Naive thymus-derived CD8-positive, alpha-beta T cell (primary cell): ENCODE data around the gene KISS1. TPM values are rescaled to one million over a fixed set of nuclear protein-coding genes. Genes with fewer than 3 reads are reported as not detected.
A peak's percentile ranks its signal among the peaks of the same experiment; 100 is the strongest.

Experiments
- ATAC-seq, 2 donors: fragments of 150-1000 bp; cut with Tn5 transposase in 1 of 2; sonication (Bioruptor Pico), chemical (Tn5 transposase) in 1 of 2; 1 replicate in 1 of 2; 2 replicates in 1 of 2; pipeline ENCODE4 v1.10.0; 2021; ENCODE audit warnings: mild to moderate bottlenecking in 2 of 2, moderate library complexity in 2 of 2
- POLR2A ChIA-PET: fragments of 350-600 bp; sonication (Branson Sonifier 250); formaldehyde crosslinking; loops from one replicate; lab custom pipeline; 2021; ENCODE audit warnings: antibody characterized with exemption; lab: Charles Lee
- DNase-seq, 10 donors: peaks; one replicate each; pipeline versions ENCODE4 v3.0.0 to v3.0.0-alpha.2; 2020 to 2022
- H3K27ac Mint-ChIP-seq, 10 donors: one replicate each; pipeline ENCODE4 v1.8.0; 2020 to 2022; ENCODE audit warnings: mild to moderate bottlenecking in 10 of 10, mixed read lengths in 10 of 10, moderate library complexity in 4 of 10, inconsistent platforms in 1 of 10
- H3K27me3 Mint-ChIP-seq, 5 donors: one replicate each; pipeline ENCODE4 v1.8.0; 2021 to 2022; ENCODE audit warnings: mixed read lengths in 5 of 5
- H3K36me3 Mint-ChIP-seq, 3 donors: one replicate each; pipeline ENCODE4 v1.8.0; 2020 to 2022; ENCODE audit warnings: mixed read lengths in 3 of 3, mild to moderate bottlenecking in 2 of 3, inconsistent platforms in 1 of 3
- H3K4me1 Mint-ChIP-seq, 4 donors: one replicate each; pipeline ENCODE4 v1.8.0; 2021 to 2022; ENCODE audit warnings: mixed read lengths in 4 of 4
- H3K4me3 Mint-ChIP-seq, 10 donors: one replicate each; pipeline ENCODE4 v1.8.0; 2020 to 2022; ENCODE audit warnings: mild to moderate bottlenecking in 10 of 10, mixed read lengths in 10 of 10, moderate library complexity in 6 of 10, inconsistent platforms in 1 of 10
- H3K9me3 Mint-ChIP-seq, 9 donors: one replicate each; pipeline ENCODE4 v1.8.0; 2020 to 2022; ENCODE audit warnings: mixed read lengths in 9 of 9, mild to moderate bottlenecking in 3 of 9, inconsistent platforms in 1 of 9, moderate library complexity in 1 of 9
- polyA plus RNA-seq, 3 donors: library from polyadenylated mRNA; unstranded; fragments of 300-500 nt; fragmentation: Illumina TruSeq; gene quantifications; one replicate each; pipeline ENCODE4 v1.2.3, GENCODE V29; 2021
- total RNA-seq, 8 experiments: library from RNA in 2 of 8; stranded (reverse) in 2 of 8; gene quantifications; one replicate each; pipeline ENCODE4 v1.2.3 and lab custom pipeline; 2021 to 2026

The KISS1 gene
- total and polyA plus RNA-seq, 5 experiments from 2014 or later: not detected

GRCh38 chr1:204198348-204199340, 2.4 kb upstream of the KISS1 start:
- H3K27me3 Mint-ChIP-seq: peaks cover 0 to 13% (median 5%) of the 10 kb centered on the region in 5 donors
- no peaks in the 10 kb centered on the region for H3K9me3 Mint-ChIP-seq
- H3K4me3 Mint-ChIP-seq: no peak overlapping the region
- POLR2A ChIA-PET: interaction anchor here (0.6 kb wide), 1 partner anchor 387 kb away, joined by 4 read pairs; no protein-coding TSS in a partner anchor
- H3K27ac Mint-ChIP-seq: peak overlapping the region in 6 of 10 donors; percentile 9 to 78 (median 50)
- DNase-seq: no peak
- ATAC-seq: peak; percentile 25 to 33
- no peaks in the 10 kb centered on the region for H3K36me3 Mint-ChIP-seq
- H3K4me1 Mint-ChIP-seq: peaks cover 10 to 26% (median 18%) of the 10 kb centered on the region in 4 donors

- no peak for ATAC-seq
- POLR2A ChIA-PET: no interaction called here
- H3K9me3 Mint-ChIP-seq: no peaks in the 10 kb centered on the region
- H3K27me3 Mint-ChIP-seq: peaks cover 0 to 6% (median 5%) of the 10 kb centered on the region in 5 donors
- H3K4me1 Mint-ChIP-seq: peaks cover 10 to 26% (median 17%) of the 10 kb centered on the region in 4 donors
- H3K36me3 Mint-ChIP-seq: no peaks in the 10 kb centered on the region
- no peak overlapping the region for H3K4me3 Mint-ChIP-seq
- DNase-seq: no peak
- no peak overlapping the region for H3K27ac Mint-ChIP-seq
These were observed 777 bp upstream of the KISS1 start for GRCh38 chr1:204197068-204197467.

- Mint-ChIP-seq H3K4me3 (peak overlapping the region in 2 of 10 donors; percentile 16 to 27), H3K27me3 (peaks cover 0 to 17% (median 7%) of the 10 kb centered on the region in 5 donors), H3K27ac (peak overlapping the region in 4 of 10 donors; percentile 2 to 35 (median 6)), H3K36me3 (no peaks in the 10 kb centered on the region), H3K4me1 (peaks cover 15 to 32% (median 21%) of the 10 kb centered on the region in 4 donors), H3K9me3 (no peaks in the 10 kb centered on the region)
- ATAC-seq (no peak), DNase-seq (no peak)
- POLR2A ChIA-PET: no interaction called here
These were observed 1.5 kb downstream of the KISS1 start for GRCh38 chr1:204194771-204195170.

GRCh38 chr1:204194080-204194479, 2.2 kb downstream of the KISS1 start:
- no peak for ATAC-seq
- Mint-ChIP-seq H3K9me3 (no peaks in the 10 kb centered on the region), H3K27me3 (peaks cover 7 to 22% (median 11%) of the 10 kb centered on the region in 5 donors), H3K36me3 (no peaks in the 10 kb centered on the region), H3K4me3 (peak overlapping the region in 3 of 10 donors; percentile 22 to 27 (median 22)), H3K4me1 (peaks cover 18 to 38% (median 27%) of the 10 kb centered on the region in 4 donors), H3K27ac (peak overlapping the region in 1 of 10 donors; percentile 2)
- POLR2A ChIA-PET: interaction anchor here (0.7 kb wide), 1 partner anchor 10 kb away, joined by 6 read pairs; no protein-coding TSS in a partner anchor
- DNase-seq: no peak

GRCh38 chr1:204192589-204193352, 3.5 kb downstream of the KISS1 start:
- no peak overlapping the region for H3K4me3 Mint-ChIP-seq
- H3K4me1 Mint-ChIP-seq: peaks cover 21 to 36% (median 26%) of the 10 kb centered on the region in 4 donors
- ATAC-seq (no peak), DNase-seq (no peak)
- H3K27ac Mint-ChIP-seq: no peak overlapping the region
- no peaks in the 10 kb centered on the region for H3K9me3 Mint-ChIP-seq
- H3K36me3 Mint-ChIP-seq: no peaks in the 10 kb centered on the region
- POLR2A ChIA-PET: interaction anchor here (0.6 kb wide), 1 partner anchor 194 kb away, joined by 3 read pairs; no protein-coding TSS in a partner anchor
- H3K27me3 Mint-ChIP-seq: peaks cover 19 to 33% (median 20%) of the 10 kb centered on the region in 5 donors

- H3K36me3 Mint-ChIP-seq: peaks cover 0 to 2% (median 0%) of the 10 kb centered on the region in 3 donors
- ATAC-seq: no peak
These were observed 4.2 kb downstream of the KISS1 start for GRCh38 chr1:204192046-204192445.

GRCh38 chr1:204191456-204191855, 4.8 kb downstream of the KISS1 start:
- POLR2A ChIA-PET: no interaction called here
- DNase-seq (no peak), ATAC-seq (no peak)
- Mint-ChIP-seq H3K27me3 (peaks cover 27 to 42% (median 33%) of the 10 kb centered on the region in 5 donors), H3K27ac (peak overlapping the region in 1 of 10 donors; percentile 68), H3K9me3 (no peaks in the 10 kb centered on the region), H3K4me1 (peaks cover 20 to 36% (median 26%) of the 10 kb centered on the region in 4 donors), H3K36me3 (peaks cover 0 to 4% (median 0%) of the 10 kb centered on the region in 3 donors), H3K4me3 (peak overlapping the region in 1 of 10 donors; percentile 55)

More at GRCh38 chr1:204192046-204192445, 4.2 kb downstream of the KISS1 start:
- peaks cover 21 to 36% (median 26%) of the 10 kb centered on the region in 4 donors for H3K4me1 Mint-ChIP-seq
- POLR2A ChIA-PET: interaction anchor here (0.6 kb wide), 1 partner anchor 195 kb away, joined by 3 read pairs; no protein-coding TSS in a partner anchor
- no peak overlapping the region for H3K27ac Mint-ChIP-seq
- H3K27me3 Mint-ChIP-seq: peaks cover 24 to 39% (median 27%) of the 10 kb centered on the region in 5 donors
- DNase-seq: no peak
- no peaks in the 10 kb centered on the region for H3K9me3 Mint-ChIP-seq
- H3K4me3 Mint-ChIP-seq: no peak overlapping the region

GRCh38 chr1:204190212-204191211, 5.8 kb downstream of the KISS1 start:
- ATAC-seq (peak; percentile 73 to 78), DNase-seq (peak in 8 of 10 donors; percentile 17 to 39 (median 26))
- Mint-ChIP-seq H3K27me3 (peaks cover 27 to 45% (median 33%) of the 10 kb centered on the region in 5 donors), H3K4me3 (peak overlapping the region; percentile 29 to 66 (median 56)), H3K9me3 (no peaks in the 10 kb centered on the region), H3K36me3 (peaks cover 0 to 4% (median 0%) of the 10 kb centered on the region in 3 donors), H3K4me1 (peaks cover 20 to 34% (median 26%) of the 10 kb centered on the region in 4 donors), H3K27ac (peak overlapping the region in 5 of 10 donors; percentile 11 to 47 (median 22))
- POLR2A ChIA-PET: interaction anchor here (0.6 kb wide), 1 partner anchor 20 kb away, joined by 3 read pairs; no protein-coding TSS in a partner anchor

- Mint-ChIP-seq H3K36me3 (peaks cover 0 to 4% (median 0%) of the 10 kb centered on the region in 3 donors), H3K4me1 (peaks cover 7 to 20% (median 16%) of the 10 kb centered on the region in 4 donors), H3K9me3 (no peaks in the 10 kb centered on the region), H3K27ac (no peak overlapping the region), H3K27me3 (peaks cover 27 to 51% (median 34%) of the 10 kb centered on the region in 5 donors), H3K4me3 (peak overlapping the region in 8 of 10 donors; percentile 1 to 55 (median 22))
- peak in 1 of 2 donors; percentile 54 for ATAC-seq
- POLR2A ChIA-PET: no interaction called here
- no peak for DNase-seq
These were observed 7.2 kb downstream of the KISS1 start for GRCh38 chr1:204188959-204189639.

- Mint-ChIP-seq H3K27ac (no peak overlapping the region), H3K9me3 (no peaks in the 10 kb centered on the region), H3K27me3 (peaks cover 25 to 49% (median 33%) of the 10 kb centered on the region in 5 donors), H3K36me3 (peaks cover 0 to 4% (median 0%) of the 10 kb centered on the region in 3 donors), H3K4me3 (no peak overlapping the region), H3K4me1 (peaks cover 6 to 20% (median 14%) of the 10 kb centered on the region in 4 donors)
- POLR2A ChIA-PET: no interaction called here
- no peak for DNase-seq
- ATAC-seq: no peak
These were observed 9.7 kb downstream of the KISS1 start for GRCh38 chr1:204186597-204186996.
